Lower lobe of right lung (tissue), 2 donors: ENCODE results near the gene LEPROT. TPM values are rescaled to one million over a fixed set of nuclear protein-coding genes. Genes with fewer than 3 reads are reported as not detected.

Experiments used
- ATAC-seq, 2 donors: fragments of 200-7000 bp; cut with Tn5 transposase; one replicate each; pipeline ENCODE4 v1.9.1; 2020 to 2022; ENCODE audit warnings: mild to moderate bottlenecking in 2 of 2, moderate library complexity in 2 of 2
- DNase-seq: peaks from one replicate; pipeline ENCODE4 v3.0.0-alpha.2; 2020
- H3K27ac ChIP-seq: fragments of 200-600 bp; one replicate; pipeline ENCODE4 v1.8.0; 2022
- H3K27me3 ChIP-seq: fragments of 200-600 bp; one replicate; pipeline ENCODE4 v1.8.0; 2022; ENCODE audit warnings: low read depth
- H3K36me3 ChIP-seq: fragments of 200-600 bp; one replicate; pipeline ENCODE4 v1.8.0; 2022; ENCODE audit warnings: mild to moderate bottlenecking
- H3K4me1 ChIP-seq: fragments of 200-600 bp; one replicate; pipeline ENCODE4 v1.8.0; 2022
- H3K4me3 ChIP-seq: fragments of 200-600 bp; one replicate; pipeline ENCODE4 v1.8.0; 2022; ENCODE audit warnings: mild to moderate bottlenecking
- H3K9me3 ChIP-seq: fragments of 200-600 bp; one replicate; pipeline ENCODE4 v1.8.0; 2022
- CTCF ChIP-seq: fragments of 200-600 bp; IDR thresholded peaks from one replicate; pipeline ENCODE4 v1.8.0; 2022; ENCODE audit warnings: antibody characterized with exemption, mild to moderate bottlenecking
- intact Hi-C: fragments of 100-400 bp; cut with DNase I; formaldehyde crosslinking; loops from one replicate; pipeline ENCODE4 v1.11.0; 2022
- total RNA-seq: library from RNA; stranded (reverse); fragmentation: NEBNext Ultra II Directional; extraction: Animal tissue kit (Norgen Biotek cat#: 25700); gene quantifications from one replicate; pipeline ENCODE4 v1.2.1, GENCODE V29; 2021
- donor health status: DM: no; HTN: yes; CAD: no; lungs with severe emphysema.

Gene LEPROT
- total RNA-seq, 1 donor from 2014 or later: 96.6 TPM

GRCh38 chr1:65432918-65433317 lies 12.4 kb downstream of the LEPROT start:
- no peaks in the 10 kb centered on the region for H3K27me3 ChIP-seq
- TF ChIP-seq CTCF: no peak
- ATAC-seq: no peak
- H3K36me3 ChIP-seq: peaks cover 55% of the 10 kb centered on the region
- H3K27ac ChIP-seq: no peak overlapping the region
- DNase-seq: no peak
- H3K4me3 ChIP-seq: no peak overlapping the region
- no peaks in the 10 kb centered on the region for H3K9me3 ChIP-seq
- H3K4me1 ChIP-seq: peaks cover 14% of the 10 kb centered on the region
- intact Hi-C loops: no loop called here

- peaks cover 45% of the 10 kb centered on the region for H3K36me3 ChIP-seq
- ATAC-seq: no peak
- intact Hi-C loops: no loop called here
- H3K27ac ChIP-seq: no peak overlapping the region
- no peaks in the 10 kb centered on the region for H3K9me3 ChIP-seq
- H3K4me3 ChIP-seq: no peak overlapping the region
- no peak for DNase-seq
- no peaks in the 10 kb centered on the region for H3K27me3 ChIP-seq
- peaks cover 14% of the 10 kb centered on the region for H3K4me1 ChIP-seq
- TF ChIP-seq CTCF: no peak
Observed at GRCh38 chr1:65434255-65434654, 13.8 kb downstream of the LEPROT start.

- H3K36me3 ChIP-seq: peaks cover 44% of the 10 kb centered on the region
- H3K27me3 ChIP-seq: no peaks in the 10 kb centered on the region
- H3K4me3 ChIP-seq: no peak overlapping the region
- no peak overlapping the region for H3K27ac ChIP-seq
- intact Hi-C loops: no loop called here
- DNase-seq (no peak), ATAC-seq (no peak)
- no peaks in the 10 kb centered on the region for H3K9me3 ChIP-seq
- H3K4me1 ChIP-seq: peaks cover 13% of the 10 kb centered on the region
- TF ChIP-seq CTCF: no peak
Observed at GRCh38 chr1:65434760-65435159, 14.3 kb downstream of the LEPROT start.

- ATAC-seq: peak in 1 of 2 donors; percentile 44
- Histone ChIP-seq H3K9me3 (no peaks in the 10 kb centered on the region), H3K4me3 (no peak overlapping the region), H3K27me3 (no peaks in the 10 kb centered on the region), H3K36me3 (peaks cover 32% of the 10 kb centered on the region), H3K27ac (no peak overlapping the region), H3K4me1 (peaks cover 1% of the 10 kb centered on the region)
- TF ChIP-seq CTCF: no peak
- DNase-seq: no peak
- intact Hi-C loops: no loop called here
Observed at GRCh38 chr1:65435987-65436386, 15.5 kb downstream of the LEPROT start.

GRCh38 chr1:65437616-65438015 lies 17.1 kb downstream of the LEPROT start:
- intact Hi-C loops: no loop called here
- no peaks in the 10 kb centered on the region for H3K27me3 ChIP-seq
- H3K4me1 ChIP-seq: no peaks in the 10 kb centered on the region
- TF ChIP-seq CTCF: no peak
- no peaks in the 10 kb centered on the region for H3K9me3 ChIP-seq
- ATAC-seq (no peak), DNase-seq (no peak)
- H3K27ac ChIP-seq: no peak overlapping the region
- H3K36me3 ChIP-seq: peaks cover 16% of the 10 kb centered on the region
- no peak overlapping the region for H3K4me3 ChIP-seq
